Astrocyte of the spinal cord (primary cell): Measurements from ENCODE around the gene DHRS12.

Experiments
- DNase-seq: peaks from one replicate; pipeline ENCODE4 v3.0.0; 2011; ENCODE audit warnings: low read depth, low spot score
- H3K4me3 ChIP-seq: 2 replicates; pipeline ENCODE4 v1.5.1; 2011; ENCODE audit warnings: low read depth, mild to moderate bottlenecking, low read length, moderate library complexity
- in situ Hi-C: cut with HindIII; loops from 2 replicates; pipeline ENCODE4 v1.10.0; 2017; ENCODE audit warnings: low sequenced_read_pairs
- TF ChIP-seq, protein P1 (sequence below): IDR thresholded peaks from 2 replicates; pipeline ENCODE4 v1.5.1; 2012; ENCODE audit warnings: low read depth, mild to moderate bottlenecking, low read length, inconsistent platforms

The DHRS12 gene

GRCh38 chr13:51777921-51778320 is 26.0 kb downstream of the DHRS12 start:
- H3K4me3 ChIP-seq = no peak overlapping the region
- TF ChIP-seq, protein P1, sequence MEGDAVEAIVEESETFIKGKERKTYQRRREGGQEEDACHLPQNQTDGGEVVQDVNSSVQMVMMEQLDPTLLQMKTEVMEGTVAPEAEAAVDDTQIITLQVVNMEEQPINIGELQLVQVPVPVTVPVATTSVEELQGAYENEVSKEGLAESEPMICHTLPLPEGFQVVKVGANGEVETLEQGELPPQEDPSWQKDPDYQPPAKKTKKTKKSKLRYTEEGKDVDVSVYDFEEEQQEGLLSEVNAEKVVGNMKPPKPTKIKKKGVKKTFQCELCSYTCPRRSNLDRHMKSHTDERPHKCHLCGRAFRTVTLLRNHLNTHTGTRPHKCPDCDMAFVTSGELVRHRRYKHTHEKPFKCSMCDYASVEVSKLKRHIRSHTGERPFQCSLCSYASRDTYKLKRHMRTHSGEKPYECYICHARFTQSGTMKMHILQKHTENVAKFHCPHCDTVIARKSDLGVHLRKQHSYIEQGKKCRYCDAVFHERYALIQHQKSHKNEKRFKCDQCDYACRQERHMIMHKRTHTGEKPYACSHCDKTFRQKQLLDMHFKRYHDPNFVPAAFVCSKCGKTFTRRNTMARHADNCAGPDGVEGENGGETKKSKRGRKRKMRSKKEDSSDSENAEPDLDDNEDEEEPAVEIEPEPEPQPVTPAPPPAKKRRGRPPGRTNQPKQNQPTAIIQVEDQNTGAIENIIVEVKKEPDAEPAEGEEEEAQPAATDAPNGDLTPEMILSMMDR = no peak
- in situ Hi-C loops = no loop called here
- no peak for DNase-seq

GRCh38 chr13:51776179-51776578 is 27.8 kb downstream of the DHRS12 start:
- DNase-seq = no peak
- TF ChIP-seq, protein P1 = no peak
- no peak overlapping the region for H3K4me3 ChIP-seq
- in situ Hi-C loops = no loop called here

DNA sequence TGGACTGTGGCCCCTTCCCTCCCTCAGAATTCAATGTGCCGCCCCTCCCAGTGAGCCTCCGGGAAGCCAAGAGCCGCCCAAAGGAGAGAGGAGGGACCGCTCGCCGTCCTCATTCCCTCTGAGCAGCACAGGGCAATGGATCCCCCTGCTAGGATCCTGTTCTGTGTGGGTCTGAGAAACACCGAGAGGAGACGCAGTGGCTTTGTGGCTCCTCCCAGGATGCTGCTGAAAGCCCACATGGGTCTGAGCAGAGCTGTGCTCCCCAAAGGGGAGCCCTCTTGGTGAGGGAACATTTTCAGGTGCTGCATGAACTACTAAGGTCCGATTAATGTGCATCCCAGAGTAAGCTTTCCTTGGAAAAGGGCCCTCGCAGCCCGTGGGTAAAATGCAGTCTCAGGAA is 30.4 kb downstream of the DHRS12 start:
- H3K4me3 ChIP-seq = no peak overlapping the region
- in situ Hi-C loops = no loop called here
- DNase-seq = no peak
- TF ChIP-seq, protein P1 = no peak

DNA sequence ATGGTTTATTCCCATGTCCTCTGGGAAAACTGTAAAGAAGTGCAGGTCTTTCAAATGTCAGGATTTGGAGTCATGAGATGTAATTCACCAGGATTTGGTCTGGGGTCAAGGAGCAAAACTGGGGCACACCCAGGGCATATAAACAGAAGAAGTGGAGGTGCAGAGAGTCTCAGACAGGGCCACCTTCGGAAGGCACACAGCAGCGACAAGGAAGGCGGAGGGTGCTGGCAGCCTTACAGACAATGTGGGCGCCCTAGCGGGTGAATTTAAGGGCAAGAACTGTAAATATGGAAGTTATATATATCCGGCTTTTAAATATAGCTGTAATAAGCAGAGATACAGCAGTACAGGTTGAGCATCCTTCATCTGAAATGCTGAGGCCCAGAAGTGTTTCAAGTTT is 31.2 kb downstream of the DHRS12 start:
- H3K4me3 ChIP-seq = no peak overlapping the region
- TF ChIP-seq, protein P1 = no peak
- in situ Hi-C loops = no loop called here
- no peak for DNase-seq

DNA sequence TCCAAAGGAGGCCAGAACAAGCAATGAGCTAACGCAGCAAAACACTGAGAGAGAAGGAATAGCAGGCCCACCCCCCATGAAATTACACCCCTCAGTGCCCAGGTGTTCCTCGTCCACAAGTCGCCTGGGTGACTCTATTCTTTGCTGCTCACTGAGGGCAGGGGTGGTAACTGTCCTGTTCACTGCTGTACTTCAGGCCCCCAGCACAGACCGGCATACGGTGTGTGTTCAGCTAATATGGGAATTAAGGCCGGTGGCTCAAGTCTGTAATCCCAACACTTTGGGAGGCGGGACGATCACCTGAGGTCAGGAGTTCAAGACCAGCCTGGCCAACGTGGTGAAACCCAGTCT is 31.9 kb downstream of the DHRS12 start:
- in situ Hi-C loops = no loop called here
- TF ChIP-seq, protein P1 = no peak
- no peak for DNase-seq
- no peak overlapping the region for H3K4me3 ChIP-seq

DNA sequence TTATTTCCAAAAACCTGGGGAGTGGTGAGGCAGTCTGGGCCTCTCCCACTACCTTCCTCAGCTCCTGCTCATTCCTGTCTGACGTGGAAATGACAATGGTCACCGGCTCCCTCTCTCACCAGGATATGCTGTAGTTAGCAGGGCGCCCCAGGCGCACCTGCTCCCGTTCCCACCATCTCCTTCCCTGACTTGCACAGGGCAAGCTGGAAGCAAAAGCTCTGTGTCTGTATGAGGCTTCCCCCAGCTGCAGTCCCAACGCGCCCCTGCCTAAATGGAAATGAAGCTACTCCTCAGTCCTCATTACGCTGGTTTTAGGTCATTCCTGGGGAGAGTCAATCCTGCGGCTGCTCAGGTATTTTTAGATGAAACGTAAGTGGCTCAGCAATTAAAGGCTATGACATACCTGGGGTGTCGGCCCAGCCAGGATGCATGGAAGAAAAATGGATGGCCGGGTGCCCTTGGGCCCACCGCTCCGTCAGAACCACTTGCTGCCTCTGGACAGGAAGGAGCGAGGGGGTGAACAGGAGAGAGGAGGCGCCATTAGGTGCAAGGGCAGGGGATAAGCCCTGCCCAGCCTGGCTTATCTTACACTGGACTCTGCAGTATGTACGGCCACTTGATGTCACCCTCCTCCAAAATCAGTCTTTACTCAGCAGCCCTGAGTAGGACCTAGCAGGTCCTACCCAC is 32.4 kb downstream of the DHRS12 start:
- TF ChIP-seq, protein P1 = no peak
- no peak overlapping the region for H3K4me3 ChIP-seq
- DNase-seq = no peak
- in situ Hi-C loops = no loop called here
